ENCODE results near the gene SPRYD4. TPM values are rescaled to one million over a fixed set of nuclear protein-coding genes. Genes with fewer than 3 reads are reported as not detected.
"Not testable (repeated sequence)": the region's sequence is repeated elsewhere in the genome, so short reads cannot be mapped to it uniquely, and the experiment has no call there.

SPRYD4 gene
- total RNA-seq, 1 experiment from 2014 or later: 1.5 TPM

GRCh38 chr12:56476972-56477432, 8.6 kb downstream of the SPRYD4 start:
- DNase-seq (ENCODE audit: low spot score): no peak

- no peak for DNase-seq (ENCODE audit: low spot score)
Observed at GRCh38 chr12:56477521-56478225, 9.3 kb downstream of the SPRYD4 start.

- DNase-seq (ENCODE audit: low spot score): no peak
Observed at GRCh38 chr12:56479625-56480024, 11.2 kb downstream of the SPRYD4 start.

GRCh38 chr12:56484566-56484965, 16.2 kb downstream of the SPRYD4 start:
- no peak for DNase-seq (ENCODE audit: low spot score)

GRCh38 chr12:56486694-56487093, 18.3 kb downstream of the SPRYD4 start:
- DNase-seq (ENCODE audit: low spot score): no peak

- DNase-seq (ENCODE audit: low spot score): no peak
Observed at GRCh38 chr12:56487448-56488040, 19.2 kb downstream of the SPRYD4 start.

GRCh38 chr12:56488041-56488955, 19.9 kb downstream of the SPRYD4 start, which contains the start of gene GLS2:
TSS of gene GLS2 (minus strand) at chr12:56488161. CDS start at chr12:56488118, 43 bp downstream.
- DNase-seq (ENCODE audit: low spot score): no peak

GRCh38 chr12:56490360-56490759, 22.0 kb downstream of the SPRYD4 start:
- DNase-seq (ENCODE audit: low spot score): no peak

GRCh38 chr12:56493409-56494105, 25.2 kb downstream of the SPRYD4 start:
- DNase-seq (ENCODE audit: low spot score): not testable (repeated sequence)

- DNase-seq (ENCODE audit: low spot score): not testable (repeated sequence)
Observed at GRCh38 chr12:56494106-56494415, 25.7 kb downstream of the SPRYD4 start.

GRCh38 chr12:56494481-56494880, 26.1 kb downstream of the SPRYD4 start:
- not testable (repeated sequence) for DNase-seq (ENCODE audit: low spot score)

- DNase-seq (ENCODE audit: low spot score): not testable (repeated sequence)
Observed at GRCh38 chr12:56496704-56497103, 28.3 kb downstream of the SPRYD4 start.

GRCh38 chr12:56498126-56498902, 29.9 kb downstream of the SPRYD4 start:
- not testable (repeated sequence) for DNase-seq (ENCODE audit: low spot score)

- DNase-seq (ENCODE audit: low spot score): not testable (repeated sequence)
Observed at GRCh38 chr12:56499452-56499851, 31.1 kb downstream of the SPRYD4 start.

GRCh38 chr12:56499879-56500278, 31.5 kb downstream of the SPRYD4 start:
- not testable (repeated sequence) for DNase-seq (ENCODE audit: low spot score)

GRCh38 chr12:56510786-56511185, 42.4 kb downstream of the SPRYD4 start:
- DNase-seq (ENCODE audit: low spot score): no peak

GRCh38 chr12:56514014-56514318, 45.6 kb downstream of the SPRYD4 start:
- not testable (repeated sequence) for DNase-seq (ENCODE audit: low spot score)

GRCh38 chr12:56517854-56518253, 49.5 kb downstream of the SPRYD4 start:
- no peak for DNase-seq (ENCODE audit: low spot score)

GRCh38 chr12:56518570-56518969, 50.2 kb downstream of the SPRYD4 start:
- peak; percentile 52 for DNase-seq (ENCODE audit: low spot score)

- DNase-seq (ENCODE audit: low spot score): peak; percentile 21
Observed at GRCh38 chr12:56520048-56520447, 51.7 kb downstream of the SPRYD4 start.

GRCh38 chr12:56520506-56520905, 52.1 kb downstream of the SPRYD4 start:
- DNase-seq (ENCODE audit: low spot score): no peak

Data from A172 (cell line).